Caco-2 (cell line): ENCODE data around the gene PARP3. TPM values are rescaled to one million over a fixed set of nuclear protein-coding genes. Genes with fewer than 3 reads are reported as not detected.

Experiments used
- BruUV-seq: library from RNA; stranded (reverse); fragments of 400-500 nt; replicated peaks from 2 replicates; lab custom pipeline; 2021; lab: Mats Ljungman, UMichigan
- CTCF ChIA-PET: fragments of 300-600 bp; sonication (Branson Sonifier 250); formaldehyde crosslinking; loops from one replicate; lab custom pipeline; 2022; ENCODE audit warnings: antibody characterized with exemption; lab: Charles Lee
- POLR2A ChIA-PET: fragments of 300-600 bp; sonication (Branson Sonifier 250); formaldehyde crosslinking; loops from one replicate; lab custom pipeline; 2022; ENCODE audit warnings: antibody characterized with exemption; lab: Charles Lee
- DNase-seq, 2 experiments: peaks; one replicate each; pipeline versions ENCODE4 v3.0.0 to v3.0.0-alpha.2; 2020 to 2022
- H3K27me3 ChIP-seq: replicated peaks from 2 replicates; pipeline ENCODE4 v1.6.0; 2011; ENCODE audit warnings: low read length; ENCODE audit not compliant: control insufficient read depth, insufficient read depth
- H3K36me3 ChIP-seq: 2 replicates; pipeline ENCODE4 v1.5.1; 2011; ENCODE audit warnings: low read length; ENCODE audit not compliant: control insufficient read depth, insufficient read depth
- H3K4me1 ChIP-seq: fragments of 250-450 bp; sonication (Bioruptor Pico); 2 replicates; pipeline ENCODE4 v1.5.1; 2020; ENCODE audit warnings: mild to moderate bottlenecking
- H3K4me3 ChIP-seq: 2 replicates; pipeline ENCODE4 v1.5.1; 2011; ENCODE audit warnings: low read depth, mild to moderate bottlenecking, control low read depth, low read length
- H3K9me3 ChIP-seq: fragments of 250-450 bp; sonication (Bioruptor Pico); 2 replicates; pipeline ENCODE4 v1.5.1; 2020; ENCODE audit warnings: mild to moderate bottlenecking, moderate library complexity
- H3K27ac Mint-ChIP-seq: one replicate; pipeline ENCODE4 v1.8.0; 2022; ENCODE audit warnings: mixed read lengths; ENCODE audit not compliant: unreplicated experiment
- H3K27me3 Mint-ChIP-seq: one replicate; pipeline ENCODE4 v1.8.0; 2022; ENCODE audit warnings: mixed read lengths; ENCODE audit not compliant: insufficient read depth, unreplicated experiment
- H3K36me3 Mint-ChIP-seq: one replicate; pipeline ENCODE4 v1.8.0; 2022; ENCODE audit warnings: mild to moderate bottlenecking, mixed read lengths; ENCODE audit not compliant: insufficient read depth, unreplicated experiment
- H3K4me1 Mint-ChIP-seq: one replicate; pipeline ENCODE4 v1.8.0; 2022; ENCODE audit warnings: low read depth, mixed read lengths; ENCODE audit not compliant: unreplicated experiment
- H3K4me3 Mint-ChIP-seq: one replicate; pipeline ENCODE4 v1.8.0; 2022; ENCODE audit warnings: mild to moderate bottlenecking, moderate library complexity, mixed read lengths; ENCODE audit not compliant: unreplicated experiment
- H3K9me3 Mint-ChIP-seq: one replicate; pipeline ENCODE4 v1.8.0; 2022; ENCODE audit warnings: mixed read lengths; ENCODE audit not compliant: unreplicated experiment
- intact Hi-C: fragments of 100-400 bp; cut with micrococcal nuclease; formaldehyde crosslinking; loops from one replicate; pipeline ENCODE4 v1.10.0; 2022; ENCODE audit not compliant: unreplicated experiment
- total RNA-seq: library from RNA; stranded (reverse); gene quantifications from 2 replicates; pipeline ENCODE4 v1.2.3, GENCODE V29; 2022
- TF ChIP-seq, protein P1 (sequence below), 2 experiments: fragments of 200-600 bp in 1 of 2; IDR thresholded peaks; 1 replicate in 1 of 2; 2 replicates in 1 of 2; pipeline versions ENCODE4 v1.5.1 to v1.8.0; 2011 to 2022; ENCODE audit warnings: antibody characterized with exemption in 1 of 2, control low read depth in 1 of 2, inconsistent platforms in 1 of 2, low read depth in 1 of 2, low read length in 1 of 2, mild to moderate bottlenecking in 1 of 2, moderate library complexity in 1 of 2; ENCODE audit not compliant: insufficient read depth in 1 of 2, severe bottlenecking in 1 of 2, unreplicated experiment in 1 of 2

The PARP3 gene
- total RNA-seq, 1 experiment from 2014 or later = 3.3 TPM

DNA sequence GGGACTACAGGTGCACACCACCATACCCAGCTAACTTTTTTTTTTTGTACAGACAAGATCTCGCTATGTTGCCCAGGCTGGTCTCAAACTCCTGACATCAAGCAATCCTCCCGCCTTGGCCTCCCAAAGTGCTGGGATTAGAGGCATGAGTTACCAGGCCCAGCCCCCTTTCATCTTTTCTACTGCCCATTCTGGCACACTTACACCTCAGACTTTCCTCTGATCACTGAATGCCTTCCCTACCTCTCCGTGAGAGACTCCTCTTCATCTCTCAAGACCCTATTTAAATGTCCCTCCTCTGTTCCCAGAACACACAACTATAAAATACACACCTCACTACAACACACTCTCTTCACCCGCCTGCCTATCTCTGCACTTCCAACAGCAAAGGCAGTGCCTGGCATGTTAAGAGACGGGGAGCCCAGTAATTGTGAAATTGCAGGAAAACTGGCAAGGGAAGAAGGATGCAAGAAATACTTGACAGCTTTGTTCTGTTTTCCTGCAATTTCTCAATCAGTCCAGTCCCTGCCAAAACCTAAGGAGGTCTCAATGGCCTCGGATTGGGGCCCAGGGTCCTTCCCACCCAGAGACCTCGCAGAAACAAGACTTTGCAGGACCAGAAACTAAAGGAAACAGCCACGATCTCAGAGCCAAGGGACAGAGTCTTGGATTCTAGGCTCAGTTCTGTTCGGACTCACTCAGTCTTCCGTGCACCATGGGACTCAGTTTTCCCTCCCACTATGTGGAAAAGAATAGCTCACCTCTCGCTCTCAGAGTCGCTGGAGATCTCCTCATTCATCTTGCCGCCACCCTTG is 1.3 kb upstream of the PARP3 start:
- DNase-seq = peak in 1 of 2 experiments; percentile 4
- intact Hi-C loops = no loop called here
- no peaks in the 10 kb centered on the region for H3K9me3 ChIP-seq

DNA sequence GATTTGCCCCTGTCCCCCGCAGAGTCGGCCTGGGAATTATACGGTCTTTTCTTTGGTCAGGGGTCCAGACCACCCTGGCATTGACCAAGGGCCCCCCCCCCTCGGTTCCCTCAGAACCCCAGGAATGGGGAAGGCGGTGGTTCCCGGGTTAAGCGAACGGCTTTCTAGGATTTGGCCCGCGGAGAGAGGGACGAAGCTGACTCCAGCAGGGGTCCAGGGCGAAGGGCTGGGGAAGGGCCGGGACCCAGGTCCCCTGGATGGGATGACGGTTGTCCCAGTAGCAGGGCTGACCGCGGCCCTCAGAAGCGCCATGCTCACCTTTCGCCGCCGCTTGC is 733 bp upstream of the PARP3 start:
- peaks cover 13% of the 10 kb centered on the region for H3K4me1 ChIP-seq
- intact Hi-C loops = no loop called here
- Mint-ChIP-seq H3K36me3 (peaks cover 30% of the 10 kb centered on the region), H3K4me1 (peaks cover 7% of the 10 kb centered on the region), H3K27ac (peak overlapping the region; percentile 6), H3K27me3 (no peaks in the 10 kb centered on the region), H3K4me3 (peak overlapping the region; percentile 63), H3K9me3 (no peaks in the 10 kb centered on the region)
- H3K27me3 ChIP-seq = no peaks in the 10 kb centered on the region
- no peaks in the 10 kb centered on the region for H3K9me3 ChIP-seq
- H3K36me3 ChIP-seq = no peaks in the 10 kb centered on the region; the same call in 1 of the 2 replicates
- DNase-seq = no peak
- no TSS peak for BruUV-seq
- ChIA-PET CTCF (interaction anchor here (0.6 to 2.7 kb wide), 22 partner anchors 22 to 442 kb away, joined by 3 to 41 read pairs (median 4); partner anchors contain the start of genes ABHD14A, ABHD14B, ACY1 and DCAF1), POLR2A (interaction anchor here (1.1 to 2.2 kb wide), 3 partner anchors 33 to 54 kb away, joined by 6 to 15 read pairs (median 10); partner anchors contain the start of genes ABHD14A, ABHD14B, ACY1 and RPL29)
- H3K4me3 ChIP-seq = peak overlapping the region; percentile 49
- TF ChIP-seq, protein P1, sequence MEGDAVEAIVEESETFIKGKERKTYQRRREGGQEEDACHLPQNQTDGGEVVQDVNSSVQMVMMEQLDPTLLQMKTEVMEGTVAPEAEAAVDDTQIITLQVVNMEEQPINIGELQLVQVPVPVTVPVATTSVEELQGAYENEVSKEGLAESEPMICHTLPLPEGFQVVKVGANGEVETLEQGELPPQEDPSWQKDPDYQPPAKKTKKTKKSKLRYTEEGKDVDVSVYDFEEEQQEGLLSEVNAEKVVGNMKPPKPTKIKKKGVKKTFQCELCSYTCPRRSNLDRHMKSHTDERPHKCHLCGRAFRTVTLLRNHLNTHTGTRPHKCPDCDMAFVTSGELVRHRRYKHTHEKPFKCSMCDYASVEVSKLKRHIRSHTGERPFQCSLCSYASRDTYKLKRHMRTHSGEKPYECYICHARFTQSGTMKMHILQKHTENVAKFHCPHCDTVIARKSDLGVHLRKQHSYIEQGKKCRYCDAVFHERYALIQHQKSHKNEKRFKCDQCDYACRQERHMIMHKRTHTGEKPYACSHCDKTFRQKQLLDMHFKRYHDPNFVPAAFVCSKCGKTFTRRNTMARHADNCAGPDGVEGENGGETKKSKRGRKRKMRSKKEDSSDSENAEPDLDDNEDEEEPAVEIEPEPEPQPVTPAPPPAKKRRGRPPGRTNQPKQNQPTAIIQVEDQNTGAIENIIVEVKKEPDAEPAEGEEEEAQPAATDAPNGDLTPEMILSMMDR (IDR thresholded peaks at IDR 0.05; ENCODE audit: insufficient read depth in 1 of 2, low read depth in 1 of 2, low read length in 1 of 2, severe bottlenecking in 1 of 2, unreplicated experiment in 1 of 2) = no peak

More for the DNA sequence above, 1.3 kb upstream of the PARP3 start:
- Histone ChIP-seq H3K36me3 (no peaks in the 10 kb centered on the region; the same call in 1 of the 2 replicates), H3K4me3 (peak overlapping the region; percentile 49), H3K4me1 (peaks cover 13% of the 10 kb centered on the region), H3K27me3 (no peaks in the 10 kb centered on the region)
- ChIA-PET CTCF (interaction anchor here (0.6 to 2.7 kb wide), 22 partner anchors 23 to 441 kb away, joined by 3 to 41 read pairs (median 4); partner anchors contain the start of genes ABHD14A, ABHD14B, ACY1 and DCAF1), POLR2A (interaction anchor here (0.7 to 2.2 kb wide), 4 partner anchors 34 to 82 kb away, joined by 4 to 15 read pairs (median 8); partner anchors contain the start of genes ABHD14A, ABHD14B, ACY1 and RPL29)
- TF ChIP-seq, protein P1 (IDR thresholded peaks at IDR 0.05; ENCODE audit: insufficient read depth in 1 of 2, low read depth in 1 of 2, low read length in 1 of 2, severe bottlenecking in 1 of 2, unreplicated experiment in 1 of 2) = no peak
- Mint-ChIP-seq H3K4me3 (peak overlapping the region; percentile 63), H3K36me3 (peaks cover 30% of the 10 kb centered on the region), H3K27ac (peak overlapping the region; percentile 6), H3K9me3 (no peaks in the 10 kb centered on the region), H3K27me3 (no peaks in the 10 kb centered on the region), H3K4me1 (peaks cover 7% of the 10 kb centered on the region)
- TSS peak; percentile 70 for BruUV-seq
